Measurements from ENCODE around the gene ZBP1.

ZBP1 gene

GRCh38 chr20:57574954-57575353 lies 45.3 kb downstream of the ZBP1 start:
- TF ChIP-seq CREB1 (IDR thresholded peaks at IDR 0.05; ENCODE audit: low read depth), result no peak
- no peak for TF ChIP-seq USF1 (IDR thresholded peaks at IDR 0.05)
- TF ChIP-seq TAF1 (IDR thresholded peaks at IDR 0.05; ENCODE audit: low read depth), result no peak
- TF ChIP-seq NFIC (IDR thresholded peaks at IDR 0.05), result no peak
- TF ChIP-seq EGR1 (IDR thresholded peaks at IDR 0.05), result no peak

- TF ChIP-seq YY1 (IDR thresholded peaks at IDR 0.05; ENCODE audit: low read depth), result no peak
- TF ChIP-seq USF1 (IDR thresholded peaks at IDR 0.05), result no peak
- TF ChIP-seq REST (IDR thresholded peaks at IDR 0.05; ENCODE audit: low read depth), result no peak
- TF ChIP-seq TAF1 (IDR thresholded peaks at IDR 0.05; ENCODE audit: low read depth), result no peak
- TF ChIP-seq TCF12 (IDR thresholded peaks at IDR 0.05; ENCODE audit: low read depth), result no peak
- no peak for TF ChIP-seq EP300 (IDR thresholded peaks at IDR 0.05; ENCODE audit: borderline replicate concordance)
- no peak for TF ChIP-seq CREB1 (IDR thresholded peaks at IDR 0.05; ENCODE audit: low read depth)
- no peak for TF ChIP-seq FOXM1 (IDR thresholded peaks at IDR 0.05; ENCODE audit: borderline replicate concordance, low read depth)
- no peak for TF ChIP-seq ZBTB7A (IDR thresholded peaks at IDR 0.05; ENCODE audit: low read depth)
- TF ChIP-seq TEAD4 (IDR thresholded peaks at IDR 0.05), result no peak
- TF ChIP-seq CEBPB (IDR thresholded peaks at IDR 0.05), result no peak
- no peak for TF ChIP-seq RAD21 (IDR thresholded peaks at IDR 0.05; ENCODE audit: low read depth)
- no peak for TF ChIP-seq EGR1 (IDR thresholded peaks at IDR 0.05)
- no peak for TF ChIP-seq MAX (IDR thresholded peaks at IDR 0.05)
- TF ChIP-seq NFIC (IDR thresholded peaks at IDR 0.05), result no peak
Measured at GRCh38 chr20:57573894-57574293, 46.3 kb downstream of the ZBP1 start.

GRCh38 chr20:57573242-57573641 lies 47.0 kb downstream of the ZBP1 start:
- TF ChIP-seq TCF12 (IDR thresholded peaks at IDR 0.05; ENCODE audit: low read depth) (no peak), TAF1 (IDR thresholded peaks at IDR 0.05; ENCODE audit: low read depth) (no peak), CREB1 (IDR thresholded peaks at IDR 0.05; ENCODE audit: low read depth) (no peak), EGR1 (IDR thresholded peaks at IDR 0.05) (no peak), FOXM1 (IDR thresholded peaks at IDR 0.05; ENCODE audit: borderline replicate concordance, low read depth) (no peak), ZBTB7A (IDR thresholded peaks at IDR 0.05; ENCODE audit: low read depth) (no peak), YY1 (IDR thresholded peaks at IDR 0.05; ENCODE audit: low read depth) (no peak), TEAD4 (IDR thresholded peaks at IDR 0.05) (no peak), MAX (IDR thresholded peaks at IDR 0.05) (no peak), REST (IDR thresholded peaks at IDR 0.05; ENCODE audit: low read depth) (no peak), NFIC (IDR thresholded peaks at IDR 0.05) (no peak), RAD21 (IDR thresholded peaks at IDR 0.05; ENCODE audit: low read depth) (no peak), CEBPB (IDR thresholded peaks at IDR 0.05) (no peak), USF1 (IDR thresholded peaks at IDR 0.05) (no peak), EP300 (IDR thresholded peaks at IDR 0.05; ENCODE audit: borderline replicate concordance) (no peak)

- TF ChIP-seq EGR1 (IDR thresholded peaks at IDR 0.05) (no peak), ZBTB7A (IDR thresholded peaks at IDR 0.05; ENCODE audit: low read depth) (no peak), FOXM1 (IDR thresholded peaks at IDR 0.05; ENCODE audit: borderline replicate concordance, low read depth) (no peak), TCF12 (IDR thresholded peaks at IDR 0.05; ENCODE audit: low read depth) (no peak), RAD21 (IDR thresholded peaks at IDR 0.05; ENCODE audit: low read depth) (no peak), USF1 (IDR thresholded peaks at IDR 0.05) (no peak), CEBPB (IDR thresholded peaks at IDR 0.05) (no peak)
Measured at GRCh38 chr20:57571782-57572416, 48.3 kb downstream of the ZBP1 start.

- TF ChIP-seq TCF12 (IDR thresholded peaks at IDR 0.05; ENCODE audit: low read depth) (no peak), CEBPB (IDR thresholded peaks at IDR 0.05) (no peak), USF1 (IDR thresholded peaks at IDR 0.05) (no peak), MAX (IDR thresholded peaks at IDR 0.05) (no peak), TEAD4 (IDR thresholded peaks at IDR 0.05) (no peak), TAF1 (IDR thresholded peaks at IDR 0.05; ENCODE audit: low read depth) (no peak), FOXM1 (IDR thresholded peaks at IDR 0.05; ENCODE audit: borderline replicate concordance, low read depth) (no peak), RAD21 (IDR thresholded peaks at IDR 0.05; ENCODE audit: low read depth) (no peak), EP300 (IDR thresholded peaks at IDR 0.05; ENCODE audit: borderline replicate concordance) (no peak), YY1 (IDR thresholded peaks at IDR 0.05; ENCODE audit: low read depth) (no peak), REST (IDR thresholded peaks at IDR 0.05; ENCODE audit: low read depth) (no peak), CREB1 (IDR thresholded peaks at IDR 0.05; ENCODE audit: low read depth) (no peak), NFIC (IDR thresholded peaks at IDR 0.05) (no peak), EGR1 (IDR thresholded peaks at IDR 0.05) (no peak), ZBTB7A (IDR thresholded peaks at IDR 0.05; ENCODE audit: low read depth) (no peak)
Measured at GRCh38 chr20:57570920-57571319, 49.3 kb downstream of the ZBP1 start.
